HG03064 (cell line): Measurements from ENCODE around the gene BNIP3.
"Not testable (repeated sequence)": the region's sequence is repeated elsewhere in the genome, so short reads cannot be mapped to it uniquely, and the experiment has no call there.

Source experiments
- ATAC-seq: cut with Tn5 transposase; IDR thresholded peaks from one replicate; pipeline ENCODE4 v1.9.1; 2021; ENCODE audit warnings: low read depth; ENCODE audit not compliant: unreplicated experiment

Gene BNIP3

GRCh38 chr10:132003282-132003924, 21.7 kb upstream of the BNIP3 start:
- no peak for ATAC-seq

- no peak for ATAC-seq
These were observed 20.3 kb upstream of the BNIP3 start for GRCh38 chr10:132002004-132002403.

- ATAC-seq = no peak
These were observed 19.7 kb upstream of the BNIP3 start for GRCh38 chr10:132001238-132001972.

- no peak for ATAC-seq
These were observed 17.3 kb upstream of the BNIP3 start for GRCh38 chr10:131998845-131999681.

GRCh38 chr10:131998050-131998844, 16.5 kb upstream of the BNIP3 start:
- ATAC-seq = no peak

GRCh38 chr10:131997366-131998049, 15.8 kb upstream of the BNIP3 start:
- no peak for ATAC-seq

- no peak for ATAC-seq
These were observed 15.0 kb upstream of the BNIP3 start for GRCh38 chr10:131996466-131997365.

GRCh38 chr10:131994435-131994834, 12.7 kb upstream of the BNIP3 start:
- no peak for ATAC-seq

- no peak for ATAC-seq
These were observed 11.6 kb upstream of the BNIP3 start for GRCh38 chr10:131993275-131993674.

- no peak for ATAC-seq
These were observed 10.0 kb upstream of the BNIP3 start for GRCh38 chr10:131991726-131992125.

GRCh38 chr10:131987786-131988185, 6.1 kb upstream of the BNIP3 start:
- ATAC-seq = not testable (repeated sequence)

GRCh38 chr10:131987301-131987700, 5.6 kb upstream of the BNIP3 start:
- ATAC-seq = not testable (repeated sequence)

GRCh38 chr10:131986851-131987250, 5.1 kb upstream of the BNIP3 start:
- not testable (repeated sequence) for ATAC-seq

GRCh38 chr10:131983780-131984179, 2.1 kb upstream of the BNIP3 start:
- ATAC-seq = no peak

- no peak for ATAC-seq
These were observed 1.1 kb upstream of the BNIP3 start for GRCh38 chr10:131982796-131983195.

- ATAC-seq = peak; percentile 24
These were observed 548 bp upstream of the BNIP3 start for GRCh38 chr10:131982185-131982756.

GRCh38 chr10:131980761-131981428, 828 bp downstream of the BNIP3 start:
- no peak for ATAC-seq

GRCh38 chr10:131980321-131980720, 1.4 kb downstream of the BNIP3 start:
- ATAC-seq = no peak
